ENCODE measurements around the gene LMO7.
"Not testable (repeated sequence)": the region's sequence is repeated elsewhere in the genome, so short reads cannot be mapped to it uniquely, and the experiment has no call there.

LMO7 gene

DNA sequence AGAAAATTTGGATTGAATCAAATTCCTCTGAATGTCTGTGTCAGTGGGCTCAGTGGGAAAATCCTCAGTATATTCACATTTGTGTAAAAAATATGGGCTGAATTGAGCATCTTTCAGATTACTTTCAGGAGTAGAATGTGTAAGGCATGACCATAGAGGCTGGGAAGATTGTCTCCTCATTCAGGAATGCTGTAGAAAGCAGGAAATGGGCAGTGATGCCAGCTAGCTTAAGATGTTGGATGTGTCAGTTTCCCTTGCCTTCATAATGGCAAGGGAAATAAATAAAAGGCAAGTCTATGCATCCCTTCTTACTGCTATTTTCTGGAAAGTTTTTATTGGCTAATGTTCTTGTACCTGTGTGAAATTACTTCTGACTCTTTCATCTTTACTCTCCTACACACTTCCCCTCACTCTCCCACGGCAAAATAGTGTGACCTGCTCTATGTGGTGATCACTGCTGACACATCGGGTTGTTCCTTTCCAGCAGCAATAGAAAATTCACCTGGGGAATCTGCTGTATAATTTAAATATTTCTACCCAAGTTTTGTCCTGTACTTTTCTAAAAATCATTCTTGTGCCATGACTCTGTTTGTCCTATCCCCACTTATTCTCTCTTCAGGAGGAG, 103.2 kb downstream of the LMO7 start:
- DNase-seq (ENCODE audit: low read depth in 4 of 4, low spot score in 1 of 4) = no peak

DNA sequence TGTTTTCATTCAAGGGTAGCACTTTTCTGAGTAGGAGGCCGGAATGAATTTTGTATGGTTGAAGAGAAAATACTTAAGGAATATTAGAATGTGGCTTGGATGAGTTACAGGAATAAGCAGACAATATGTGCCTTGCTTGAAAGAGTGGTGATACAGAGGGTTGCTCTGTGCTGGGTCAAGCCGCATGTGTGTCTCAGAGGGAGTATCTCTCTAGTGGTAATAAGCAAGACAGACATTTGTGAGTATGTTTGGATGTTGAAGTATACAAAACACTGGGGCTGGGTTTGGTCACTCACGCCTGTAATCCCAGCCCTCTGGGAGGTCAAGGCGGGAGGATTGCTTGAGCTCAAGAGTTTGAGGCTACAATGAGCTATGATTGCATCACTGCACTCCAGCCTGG, 103.9 kb downstream of the LMO7 start:
- no peak for DNase-seq (ENCODE audit: low read depth in 4 of 4, low spot score in 1 of 4)

DNA sequence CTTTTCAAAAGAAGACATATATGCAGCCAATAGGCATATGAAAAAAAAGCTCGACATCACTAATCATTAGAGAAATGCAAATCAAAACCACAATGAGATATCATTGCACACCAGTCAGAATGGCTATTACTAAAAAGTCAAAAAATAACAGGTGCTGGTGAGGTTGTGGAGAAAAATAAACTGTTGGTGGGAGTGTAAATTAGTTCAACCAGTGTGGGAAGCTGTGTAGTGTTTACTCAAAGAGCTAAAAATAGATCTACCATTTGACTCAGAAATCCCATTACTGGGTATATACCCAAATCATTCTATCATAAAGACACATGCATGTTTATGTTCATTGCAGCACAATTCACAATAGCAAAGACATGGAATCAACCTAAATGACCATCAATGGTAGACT, 106.9 kb downstream of the LMO7 start:
- not testable (repeated sequence) for DNase-seq (ENCODE audit: low read depth in 4 of 4, low spot score in 1 of 4)

DNA sequence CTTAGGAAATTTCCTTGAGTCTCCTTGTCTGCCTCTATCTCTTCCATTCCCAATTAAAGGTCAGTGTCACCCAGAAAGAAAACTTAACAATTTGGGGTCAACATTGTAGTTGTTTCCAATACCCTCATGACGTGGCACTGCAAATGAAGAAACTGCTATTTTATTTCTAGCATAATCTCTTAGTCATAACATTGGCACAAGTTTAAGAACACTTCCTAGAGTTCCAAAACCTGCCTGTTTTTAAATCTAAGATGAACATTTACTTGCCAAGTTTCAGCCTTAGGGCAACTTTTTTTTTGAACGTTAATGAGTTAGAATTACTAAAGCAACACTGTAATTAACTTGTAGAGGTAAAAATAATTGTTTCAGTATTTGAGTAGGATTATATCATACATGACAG, 108.0 kb downstream of the LMO7 start:
- DNase-seq (ENCODE audit: low read depth in 4 of 4, low spot score in 1 of 4) = no peak

DNA sequence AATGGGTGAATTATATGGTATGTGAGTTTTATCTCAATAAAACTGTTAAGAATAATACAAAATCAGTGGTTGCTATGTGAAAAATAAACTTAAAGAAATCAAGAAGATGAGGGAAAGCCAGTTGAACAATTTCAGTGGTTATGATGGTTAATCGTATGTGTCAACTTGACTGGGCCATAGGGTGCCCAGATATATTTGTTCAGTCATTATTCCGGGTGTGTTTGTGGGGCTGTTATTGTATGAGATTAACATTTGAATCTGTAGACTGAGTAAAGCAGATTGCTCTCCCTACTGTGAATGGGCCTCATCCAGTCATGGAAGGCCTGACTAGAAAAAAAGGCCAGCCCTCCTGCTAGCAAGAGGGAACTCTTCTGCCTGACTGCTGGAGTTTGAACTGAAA, 109.3 kb downstream of the LMO7 start:
- no peak for DNase-seq (ENCODE audit: low read depth in 4 of 4, low spot score in 1 of 4)

DNA sequence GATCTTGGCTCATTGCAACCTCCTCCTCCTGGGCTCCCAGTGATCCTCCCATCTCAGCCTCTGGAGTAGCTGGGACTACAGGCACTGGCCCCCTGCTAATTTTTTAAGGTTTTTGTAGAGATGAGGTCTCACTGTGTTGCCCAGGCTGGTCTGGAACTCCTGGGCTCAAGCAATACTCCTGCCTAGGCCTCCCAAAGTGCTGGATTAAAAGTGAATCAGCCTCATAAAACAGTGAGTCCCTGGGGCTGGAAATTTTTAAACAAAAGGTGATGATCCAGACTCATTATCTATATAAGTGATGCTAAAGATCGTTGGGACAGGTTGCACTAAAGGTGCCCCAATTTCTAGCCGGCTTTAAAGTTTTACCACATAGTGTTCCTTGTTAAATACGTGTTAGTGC, 112.7 kb downstream of the LMO7 start:
- DNase-seq (ENCODE audit: low read depth in 4 of 4, low spot score in 1 of 4) = no peak

DNA sequence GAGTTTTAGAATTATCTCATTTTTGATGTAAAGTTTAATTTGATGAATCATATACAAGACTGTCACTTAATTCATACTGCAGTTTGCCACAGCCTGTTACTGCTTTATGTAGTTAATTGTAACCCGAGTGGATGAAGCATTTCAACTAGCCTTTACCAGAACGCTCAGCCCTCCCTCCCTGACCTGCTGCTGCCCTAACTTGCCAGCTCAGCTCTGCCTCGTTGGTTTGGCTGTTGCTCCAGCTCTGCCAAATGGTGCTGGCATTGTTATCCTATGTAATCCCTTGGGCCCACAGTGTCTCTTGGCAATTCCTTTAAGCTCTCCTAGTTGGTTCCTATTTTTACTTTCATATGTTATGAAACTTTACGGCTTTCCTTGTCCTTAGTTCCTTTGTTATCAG, 113.3 kb downstream of the LMO7 start:
- no peak for DNase-seq (ENCODE audit: low read depth in 4 of 4, low spot score in 1 of 4)

DNA sequence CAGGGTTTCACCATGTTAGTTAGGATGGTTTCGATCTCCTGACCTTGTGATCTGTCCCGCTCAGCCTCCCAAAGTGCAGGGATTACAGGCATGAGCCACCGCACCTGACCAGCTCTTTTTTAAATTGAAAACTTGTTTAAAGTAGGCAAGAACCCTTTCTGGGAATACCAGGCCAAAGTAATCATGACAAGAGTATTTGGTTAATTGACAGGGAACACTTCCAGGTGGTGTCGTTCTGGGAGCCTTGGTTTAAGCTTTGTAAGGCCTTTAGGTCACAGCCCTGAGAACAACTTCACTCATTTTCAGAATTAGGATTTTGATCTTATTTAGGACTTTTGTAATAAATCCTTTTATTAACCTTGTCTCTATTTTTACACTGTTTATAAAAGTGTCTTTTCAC, 115.2 kb downstream of the LMO7 start:
- DNase-seq (ENCODE audit: low read depth in 4 of 4, low spot score in 1 of 4) = no peak

DNA sequence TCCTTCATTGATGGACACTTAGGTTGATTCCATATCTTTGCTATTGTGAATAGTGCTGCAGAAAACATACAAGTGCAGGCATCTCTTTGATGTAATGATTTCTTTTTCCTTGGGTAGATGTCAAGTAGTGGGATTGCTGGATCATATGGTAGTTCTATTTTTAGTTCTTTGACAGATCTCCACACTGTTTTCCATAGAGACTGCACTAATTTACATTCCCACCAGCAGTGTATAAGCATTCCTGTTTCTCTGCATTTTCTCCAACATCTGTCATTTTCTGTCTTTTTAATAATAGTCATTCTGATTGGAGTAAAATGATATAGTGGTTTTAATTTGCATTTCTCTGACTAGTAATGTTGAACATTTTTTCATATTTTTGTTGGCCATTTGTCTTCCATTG, 116.7 kb downstream of the LMO7 start:
- DNase-seq (ENCODE audit: low read depth in 4 of 4, low spot score in 1 of 4) = no peak

DNA sequence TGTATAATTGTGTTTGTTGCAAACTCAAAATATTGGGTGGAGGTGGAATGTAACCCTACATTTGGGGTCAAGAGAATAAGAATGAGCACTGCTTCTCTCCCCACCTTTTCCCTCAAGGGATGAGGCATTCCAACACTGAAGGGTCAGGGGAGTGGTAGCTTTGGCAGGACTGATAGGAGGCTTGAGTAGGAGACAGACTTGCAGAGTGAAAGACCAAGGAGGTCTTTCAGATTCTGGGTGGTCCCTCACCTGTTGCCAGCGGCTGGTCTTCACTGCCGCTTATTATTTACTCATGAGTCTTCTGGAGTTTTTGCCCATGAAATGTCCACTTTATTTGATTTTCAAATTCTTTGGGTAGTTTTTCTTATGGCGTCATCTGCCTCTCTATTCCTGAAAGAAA, 118.8 kb downstream of the LMO7 start:
- DNase-seq (ENCODE audit: low read depth in 4 of 4, low spot score in 1 of 4) = no peak

DNA sequence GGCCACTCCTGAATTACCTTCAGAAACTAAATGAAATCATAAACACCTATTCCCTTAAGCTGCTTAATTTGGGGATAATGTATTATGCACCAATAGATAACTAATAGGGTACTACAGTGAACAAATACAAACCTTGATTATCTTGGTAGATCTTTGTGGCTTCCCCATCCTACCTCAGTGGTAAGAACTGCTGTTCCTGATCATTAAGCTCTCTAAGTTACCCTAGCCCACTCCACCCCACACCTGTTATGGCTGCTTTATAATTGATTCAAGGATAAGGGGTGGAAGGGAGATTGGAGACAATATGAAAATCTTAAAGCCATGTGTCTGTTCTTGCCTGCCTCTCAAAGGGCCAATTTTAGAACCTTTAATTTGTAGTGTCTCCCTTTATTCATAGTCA, 121.2 kb downstream of the LMO7 start:
- DNase-seq (ENCODE audit: low read depth in 4 of 4, low spot score in 1 of 4) = no peak

DNA sequence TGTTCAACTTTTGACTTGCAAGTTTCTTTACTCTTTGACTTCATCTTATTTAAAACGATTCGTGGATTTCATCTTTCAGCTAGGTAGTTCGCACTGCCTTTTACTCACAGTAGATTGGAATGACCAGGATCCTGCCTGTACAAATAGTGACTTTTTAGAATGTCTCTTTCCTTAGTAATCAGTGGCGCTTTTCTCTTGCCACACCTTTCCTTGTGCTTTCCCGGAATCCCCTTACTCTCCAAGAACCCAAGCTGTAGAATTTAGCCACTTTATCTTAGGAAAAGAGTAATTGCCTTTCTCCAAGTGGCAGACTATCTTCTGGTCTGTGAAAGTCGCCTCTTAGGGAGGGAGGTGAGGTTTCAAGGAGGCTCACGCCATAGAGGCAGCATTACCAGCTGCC, 123.4 kb downstream of the LMO7 start:
- no peak for DNase-seq (ENCODE audit: low read depth in 4 of 4, low spot score in 1 of 4)

DNA sequence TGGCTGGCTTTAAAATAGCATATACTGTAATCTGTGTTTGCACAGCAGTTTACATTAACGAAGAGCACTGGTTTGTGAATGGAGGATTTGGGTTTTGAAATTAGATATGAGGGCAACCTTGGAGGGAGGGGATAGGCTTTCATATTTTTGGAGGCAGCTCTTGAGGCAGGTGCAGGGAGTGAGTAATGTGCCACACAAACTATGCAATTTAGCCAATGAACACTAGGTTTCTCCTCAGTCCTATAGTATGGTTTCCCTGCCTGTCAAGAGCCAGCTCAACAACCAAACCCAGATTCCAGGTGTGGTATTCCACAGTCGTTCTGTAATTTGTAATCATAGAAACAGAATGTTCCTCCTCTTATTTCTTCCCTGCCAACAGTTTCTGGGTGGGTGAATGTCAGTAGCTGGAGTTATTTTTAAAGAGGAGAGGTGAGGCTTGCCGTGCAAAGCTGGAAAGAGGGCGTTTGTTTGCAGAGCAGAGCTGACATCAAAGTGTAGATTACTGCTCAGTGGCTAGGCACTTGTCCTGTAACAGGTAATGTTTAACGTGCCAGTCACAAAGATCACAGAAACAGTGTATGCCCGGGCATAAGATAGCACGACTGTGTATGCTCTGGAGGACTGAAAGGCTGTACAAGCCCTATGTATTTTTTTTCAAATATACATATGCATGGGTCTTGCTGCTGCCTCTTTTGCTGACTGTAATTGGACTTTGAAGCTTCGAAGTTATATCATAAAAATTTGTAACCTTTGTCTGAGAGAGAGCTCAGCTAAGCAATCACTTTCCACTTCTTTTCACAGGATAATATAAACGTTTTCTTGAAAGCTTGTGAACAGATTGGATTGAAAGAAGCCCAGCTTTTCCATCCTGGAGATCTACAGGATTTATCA, 124.2 kb downstream of the LMO7 start:
- no peak for DNase-seq (ENCODE audit: low read depth in 4 of 4, low spot score in 1 of 4)

DNA sequence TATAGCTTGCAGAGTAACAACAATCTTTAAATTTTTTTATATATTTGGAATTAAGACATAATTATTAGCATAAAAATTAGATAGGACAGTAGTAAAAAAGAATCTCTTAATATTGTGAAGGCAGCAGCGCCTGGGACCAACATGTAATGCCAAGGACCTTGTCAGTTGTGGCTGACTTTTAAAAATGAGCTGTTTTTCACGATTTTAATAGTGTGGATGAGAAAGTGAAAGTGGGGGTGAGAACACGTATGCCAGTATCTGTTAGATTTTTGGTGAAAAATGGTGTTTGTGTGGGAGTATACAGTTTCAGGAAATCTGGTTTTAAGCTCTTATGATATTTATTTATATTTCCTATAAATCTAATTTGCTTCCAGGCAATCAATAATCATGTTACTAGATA, 125.2 kb downstream of the LMO7 start:
- DNase-seq (ENCODE audit: low read depth in 4 of 4, low spot score in 1 of 4) = no peak

DNA sequence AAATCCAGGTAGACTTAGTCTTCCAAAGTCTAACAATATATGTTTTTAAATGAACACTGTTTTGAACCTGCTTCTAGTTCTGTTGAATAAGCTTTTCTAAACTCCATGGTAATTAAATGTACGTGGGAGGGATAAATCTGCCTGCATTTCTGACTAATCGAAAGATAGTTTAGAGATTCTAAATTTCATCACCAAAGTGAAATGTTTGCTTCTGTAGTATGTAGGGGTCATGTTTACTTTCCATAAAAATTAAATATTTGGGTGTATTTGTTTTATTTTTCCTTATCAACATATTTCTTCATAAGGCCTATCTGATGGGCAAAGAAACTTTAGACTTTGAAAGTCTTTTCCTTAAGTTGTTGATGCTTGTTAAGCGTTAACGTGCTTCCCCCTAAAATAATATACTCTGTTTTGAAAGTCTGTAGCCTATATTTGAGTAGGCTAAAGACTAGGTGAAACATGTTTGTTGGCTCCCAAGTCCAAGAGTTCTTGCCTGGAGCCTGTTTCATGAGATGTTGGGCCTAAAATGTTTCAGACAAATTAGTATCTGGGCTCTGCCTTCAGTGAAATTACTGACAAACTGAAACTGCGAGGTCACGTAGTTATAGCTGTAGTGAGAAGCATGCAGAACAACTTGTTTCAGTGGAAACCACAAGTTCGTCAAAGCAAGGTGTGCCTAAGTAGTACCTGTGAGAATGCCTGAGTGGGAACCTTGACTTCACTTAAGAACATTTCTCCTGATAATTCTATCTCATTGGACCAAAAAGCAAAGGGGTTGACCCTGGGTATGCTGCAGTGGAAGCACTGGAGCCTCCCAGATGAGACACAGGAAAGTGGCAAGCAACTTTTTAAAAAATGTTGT, 126.2 kb downstream of the LMO7 start:
- peak in 1 of 4 experiments; percentile 8 for DNase-seq (ENCODE audit: low read depth in 4 of 4, low spot score in 1 of 4)

DNA sequence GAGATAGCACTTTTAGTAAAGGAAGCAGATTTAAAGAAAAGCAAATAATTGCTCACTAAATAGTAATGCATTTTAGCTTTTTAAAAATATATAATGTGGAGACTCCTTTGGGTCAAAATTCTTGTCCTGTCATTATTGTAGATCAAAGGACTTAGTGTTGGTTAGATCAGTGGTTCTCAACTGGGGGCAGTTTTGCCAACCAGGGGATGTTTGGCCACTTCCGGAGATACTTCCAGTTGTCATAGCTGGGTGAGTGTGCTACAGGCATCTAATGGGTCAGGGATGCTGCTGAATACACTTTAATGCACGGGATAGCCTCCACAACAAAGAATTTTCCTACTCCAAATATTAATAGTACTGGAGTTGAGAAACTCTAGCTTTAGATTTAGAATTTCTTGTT, 126.8 kb downstream of the LMO7 start:
- no peak for DNase-seq (ENCODE audit: low read depth in 4 of 4, low spot score in 1 of 4)

DNA sequence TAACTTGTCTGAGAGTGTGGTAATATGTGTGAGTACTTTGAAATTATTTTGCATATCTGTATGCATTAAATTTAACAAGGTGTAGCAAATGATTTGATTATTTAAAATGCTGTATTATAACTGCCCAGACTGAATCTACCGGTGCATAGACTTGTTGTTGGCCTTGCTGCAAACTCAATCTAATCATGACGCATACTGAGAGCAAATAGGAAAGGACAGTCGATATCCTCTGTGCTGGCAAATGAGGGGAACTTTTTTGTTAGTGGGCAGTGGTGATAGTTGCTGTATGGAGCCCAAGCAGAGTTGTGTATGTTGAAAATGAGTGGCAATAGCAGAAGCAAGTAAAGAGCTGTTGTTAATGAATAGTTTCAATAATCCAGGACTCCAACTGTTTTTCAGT, 127.4 kb downstream of the LMO7 start:
- DNase-seq (ENCODE audit: low read depth in 4 of 4, low spot score in 1 of 4) = no peak

DNA sequence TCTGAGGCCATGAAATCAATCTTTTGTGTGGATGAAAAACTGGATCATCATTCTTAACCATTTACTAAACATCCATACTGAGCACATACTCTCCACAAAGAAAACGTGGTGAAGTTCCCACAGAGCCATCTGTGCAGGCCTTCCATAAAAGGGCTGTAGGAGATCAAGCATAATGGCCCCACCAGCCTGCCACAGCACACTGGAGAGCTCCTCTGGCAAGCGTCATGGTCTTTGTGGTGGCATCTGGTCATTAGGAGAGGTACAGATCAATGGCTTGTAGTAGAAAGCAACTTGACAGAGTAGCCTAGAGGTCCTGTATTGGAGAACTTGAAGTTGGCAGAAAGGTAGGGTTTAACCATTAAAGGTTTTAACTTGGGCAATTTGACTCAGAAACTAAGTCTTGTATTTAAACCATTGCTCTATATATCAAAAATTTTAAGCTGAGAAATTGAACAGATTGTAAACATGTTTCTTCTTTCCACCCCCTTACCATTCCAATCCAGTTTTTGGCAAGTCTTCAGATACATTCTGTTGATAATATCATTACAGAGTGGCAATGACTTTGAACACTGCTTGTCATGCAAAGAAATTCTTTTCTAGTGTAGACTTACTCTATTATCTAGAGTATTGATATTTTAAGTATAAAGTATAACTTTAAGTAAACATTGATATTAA, 128.3 kb downstream of the LMO7 start:
- no peak for DNase-seq (ENCODE audit: low read depth in 4 of 4, low spot score in 1 of 4)

DNA sequence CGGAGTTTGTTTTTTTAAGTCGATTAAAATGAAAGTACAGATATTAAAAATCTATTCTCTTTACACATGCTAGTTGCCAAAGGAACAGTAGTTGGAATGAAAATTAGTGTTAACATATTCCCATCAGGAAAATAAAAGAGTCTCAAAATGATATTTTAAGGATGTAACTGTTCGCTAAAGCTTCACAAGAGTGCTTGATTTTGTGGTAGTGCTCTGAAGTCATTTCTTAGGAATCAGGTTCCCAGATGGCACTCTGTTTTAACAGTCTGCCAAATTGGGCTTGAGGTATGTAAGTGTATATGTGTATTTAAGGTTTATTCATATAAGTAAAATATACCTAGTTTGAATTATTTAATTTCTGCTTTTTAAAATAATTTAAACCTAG, 128.8 kb downstream of the LMO7 start:
- no peak for DNase-seq (ENCODE audit: low read depth in 4 of 4, low spot score in 1 of 4)

DNA sequence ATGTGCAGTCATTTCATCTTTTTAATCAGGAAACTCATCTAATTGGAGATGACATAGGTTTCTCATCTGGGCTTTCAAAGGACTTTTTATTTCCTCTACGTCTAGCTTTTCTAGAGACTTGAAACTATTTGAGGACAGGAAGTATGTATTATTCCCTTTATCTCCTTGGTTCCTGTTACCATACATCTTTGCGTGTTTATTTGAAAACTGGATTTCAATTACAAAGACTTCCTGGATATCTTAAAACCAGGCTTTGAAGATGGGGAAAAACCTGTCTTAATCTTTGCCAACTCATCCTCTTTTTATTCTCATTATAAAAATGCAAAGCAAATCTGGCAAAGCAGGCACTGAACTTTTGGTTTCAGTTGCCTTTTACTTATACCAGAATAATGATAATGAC, 130.5 kb downstream of the LMO7 start:
- DNase-seq (ENCODE audit: low read depth in 4 of 4, low spot score in 1 of 4) = no peak

DNA sequence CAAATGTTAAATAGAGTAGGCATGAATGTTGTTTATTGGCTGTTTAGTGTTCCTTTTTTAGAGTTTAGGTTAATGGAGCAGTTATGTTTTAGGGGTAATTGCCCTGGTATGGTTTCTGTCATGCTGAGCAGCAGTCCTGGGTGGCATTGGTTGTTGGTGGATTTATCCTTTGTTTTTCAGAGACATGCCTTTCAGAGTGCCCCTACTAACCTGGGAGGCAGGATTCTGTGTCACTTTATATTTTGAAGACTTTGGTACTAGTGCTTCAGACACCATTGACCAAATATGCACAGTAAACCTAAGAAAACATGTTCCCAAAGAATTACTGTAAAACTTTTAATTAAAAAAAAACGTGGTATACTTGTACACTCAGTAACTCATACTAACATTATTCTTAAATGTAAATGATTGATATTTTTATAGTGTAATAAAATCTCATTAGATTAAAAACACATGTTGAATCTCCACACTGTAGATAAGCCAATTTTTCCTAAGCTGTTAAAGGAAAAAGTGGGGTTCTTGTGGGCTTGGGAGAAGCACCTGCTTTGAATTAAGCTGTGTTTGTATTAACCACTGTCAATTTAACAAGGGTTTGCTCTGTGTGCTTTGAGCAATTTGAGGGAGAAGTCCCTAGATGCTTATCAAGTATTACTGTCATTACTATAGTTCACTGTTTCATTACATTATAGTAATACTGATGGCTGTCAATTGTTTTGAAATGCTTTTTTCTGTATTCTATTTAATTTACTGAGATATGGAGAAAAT, 133.2 kb downstream of the LMO7 start:
- DNase-seq (ENCODE audit: low read depth in 4 of 4, low spot score in 1 of 4) = no peak

All from stimulated activated CD4-positive, alpha-beta T cell treated with anti-CD3 and anti-CD28 coated beads, Interleukin-1b, Interleukin-23, amount 100 ng/mL, for 24 hours (primary cell).